Measurements from ENCODE around the gene AGBL4. TPM values are rescaled to one million over a fixed set of nuclear protein-coding genes. Genes with fewer than 3 reads are reported as not detected.

The AGBL4 gene
- total RNA-seq, 1 donor from 2014 or later: not detected

GRCh38 chr1:48730164-48730910, 1293.4 kb downstream of the AGBL4 start:
- DNase-seq (ENCODE audit: low read depth, low spot score): no peak

GRCh38 chr1:48728584-48728983, 1295.2 kb downstream of the AGBL4 start:
- no peak for DNase-seq (ENCODE audit: low read depth, low spot score)

GRCh38 chr1:48726557-48727215, 1297.1 kb downstream of the AGBL4 start:
- DNase-seq (ENCODE audit: low read depth, low spot score): no peak

GRCh38 chr1:48726139-48726538, 1297.6 kb downstream of the AGBL4 start:
- DNase-seq (ENCODE audit: low read depth, low spot score): no peak

GRCh38 chr1:48725341-48726046, 1298.3 kb downstream of the AGBL4 start:
- DNase-seq (ENCODE audit: low read depth, low spot score): no peak

GRCh38 chr1:48720929-48721328, 1302.8 kb downstream of the AGBL4 start:
- no peak for DNase-seq (ENCODE audit: low read depth, low spot score)

GRCh38 chr1:48718705-48719104, 1305.0 kb downstream of the AGBL4 start:
- DNase-seq (ENCODE audit: low read depth, low spot score): no peak

GRCh38 chr1:48718116-48718630, 1305.6 kb downstream of the AGBL4 start:
- DNase-seq (ENCODE audit: low read depth, low spot score): no peak

- DNase-seq (ENCODE audit: low read depth, low spot score): no peak
Measured at GRCh38 chr1:48717082-48717481, 1306.7 kb downstream of the AGBL4 start.

- DNase-seq (ENCODE audit: low read depth, low spot score): no peak
Measured at GRCh38 chr1:48715921-48716320, 1307.8 kb downstream of the AGBL4 start.

GRCh38 chr1:48710915-48711314, 1312.8 kb downstream of the AGBL4 start:
- no peak for DNase-seq (ENCODE audit: low read depth, low spot score)

GRCh38 chr1:48710318-48710717, 1313.4 kb downstream of the AGBL4 start:
- DNase-seq (ENCODE audit: low read depth, low spot score): no peak

GRCh38 chr1:48704736-48705135, 1319.0 kb downstream of the AGBL4 start:
- no peak for DNase-seq (ENCODE audit: low read depth, low spot score)

- no peak for DNase-seq (ENCODE audit: low read depth, low spot score)
Measured at GRCh38 chr1:48701445-48701844, 1322.3 kb downstream of the AGBL4 start.

- no peak for DNase-seq (ENCODE audit: low read depth, low spot score)
Measured at GRCh38 chr1:48697066-48697707, 1326.6 kb downstream of the AGBL4 start.

GRCh38 chr1:48695161-48695560, 1328.6 kb downstream of the AGBL4 start:
- no peak for DNase-seq (ENCODE audit: low read depth, low spot score)

GRCh38 chr1:48693674-48694320, 1330.0 kb downstream of the AGBL4 start:
- no peak for DNase-seq (ENCODE audit: low read depth, low spot score)

GRCh38 chr1:48693180-48693579, 1330.6 kb downstream of the AGBL4 start:
- DNase-seq (ENCODE audit: low read depth, low spot score): no peak

- no peak for DNase-seq (ENCODE audit: low read depth, low spot score)
Measured at GRCh38 chr1:48692235-48692634, 1331.5 kb downstream of the AGBL4 start.

- no peak for DNase-seq (ENCODE audit: low read depth, low spot score)
Measured at GRCh38 chr1:48691429-48692001, 1332.2 kb downstream of the AGBL4 start.
